SK-N-SH treated with all-trans-retinoic acid at 6 μM for 48 hours (cell line): ENCODE data around the gene FYN.

Experiments
- ATAC-seq: fragments of 200-7000 bp; cut with Tn5 transposase; 3 replicates; pipeline ENCODE4 v1.9.1; 2020; ENCODE audit warnings: mild to moderate bottlenecking, moderate library complexity
- ARNTL ChIP-seq: fragments of 450-650 bp; formaldehyde crosslinking; IDR thresholded peaks from 2 replicates; pipeline ENCODE4 v1.5.0; 2020; ENCODE audit warnings: low read depth, mild to moderate bottlenecking, moderate library complexity, borderline replicate concordance
- BACH2 ChIP-seq: fragments of 250-450 bp; sonication (Bioruptor Pico); IDR thresholded peaks from 2 replicates; pipeline ENCODE4 v1.9.0; 2021; ENCODE audit warnings: mild to moderate bottlenecking, borderline replicate concordance
- CREB5 ChIP-seq: fragments of 250-450 bp; sonication (Bioruptor Pico); IDR thresholded peaks from 2 replicates; pipeline ENCODE4 v1.5.1; 2020; ENCODE audit warnings: low read depth, mild to moderate bottlenecking, moderate library complexity
- CSDC2 ChIP-seq: fragments of 250-450 bp; sonication (Bioruptor Pico); IDR thresholded peaks from 2 replicates; pipeline ENCODE4 v1.5.0; 2020; ENCODE audit warnings: mild to moderate bottlenecking, moderate library complexity
- CSRNP3 ChIP-seq: fragments of 250-450 bp; sonication (Bioruptor Pico); IDR thresholded peaks from 2 replicates; pipeline ENCODE4 v1.5.1; 2021; ENCODE audit warnings: mild to moderate bottlenecking, moderate library complexity
- ESRRG ChIP-seq: fragments of 250-450 bp; sonication (Bioruptor Pico); IDR thresholded peaks from 2 replicates; pipeline ENCODE4 v1.6.1; 2021; ENCODE audit warnings: mild to moderate bottlenecking
- GLIS3 ChIP-seq: fragments of 250-450 bp; sonication (Bioruptor Pico); IDR thresholded peaks from 2 replicates; pipeline ENCODE4 v1.5.0; 2020; ENCODE audit warnings: mild to moderate bottlenecking, moderate library complexity
- ISL1 ChIP-seq: fragments of 250-450 bp; sonication (Bioruptor Pico); IDR thresholded peaks from 2 replicates; pipeline ENCODE4 v2.1.2; 2022; ENCODE audit warnings: mild to moderate bottlenecking, moderate library complexity
- PATZ1 ChIP-seq: fragments of 250-450 bp; sonication (Bioruptor Pico); IDR thresholded peaks from 2 replicates; pipeline ENCODE4 v1.8.0; 2020; ENCODE audit warnings: mild to moderate bottlenecking, moderate library complexity, borderline replicate concordance
- POU6F1 ChIP-seq: fragments of 250-450 bp; sonication (Bioruptor Pico); IDR thresholded peaks from 2 replicates; pipeline ENCODE4 v1.8.0; 2021; ENCODE audit warnings: low read depth, mild to moderate bottlenecking, moderate library complexity, borderline replicate concordance
- SNAI2 ChIP-seq: fragments of 250-450 bp; sonication (Bioruptor Pico); IDR thresholded peaks from 2 replicates; pipeline ENCODE4 v1.5.0; 2020; ENCODE audit warnings: mild to moderate bottlenecking, moderate library complexity
- TCF4 ChIP-seq: fragments of 250-450 bp; sonication (Bioruptor Pico); IDR thresholded peaks from 2 replicates; pipeline ENCODE4 v1.8.0; 2021; ENCODE audit warnings: mild to moderate bottlenecking, moderate library complexity, borderline replicate concordance
- TOX ChIP-seq: fragments of 250-450 bp; sonication (Bioruptor Pico); IDR thresholded peaks from 2 replicates; pipeline ENCODE4 v1.8.0; 2021; ENCODE audit warnings: mild to moderate bottlenecking, moderate library complexity, borderline replicate concordance
- TSHZ2 ChIP-seq: fragments of 250-450 bp; sonication (Bioruptor Pico); IDR thresholded peaks from 2 replicates; pipeline ENCODE4 v1.5.0; 2020; ENCODE audit warnings: mild to moderate bottlenecking, moderate library complexity
- ZC3H10 ChIP-seq: fragments of 250-450 bp; sonication (Bioruptor Pico); IDR thresholded peaks from 2 replicates; pipeline ENCODE4 v1.5.1; 2021; ENCODE audit warnings: mild to moderate bottlenecking, moderate library complexity
- ZFP3 ChIP-seq: fragments of 250-450 bp; sonication (Bioruptor Pico); IDR thresholded peaks from 2 replicates; pipeline ENCODE4 v1.5.0; 2020; ENCODE audit warnings: mild to moderate bottlenecking, moderate library complexity
- ZFP30 ChIP-seq: fragments of 450-650 bp; formaldehyde crosslinking; IDR thresholded peaks from 2 replicates; pipeline ENCODE4 v1.5.0; 2022; ENCODE audit warnings: mild to moderate bottlenecking, moderate library complexity
- ZNF565 ChIP-seq: fragments of 450-650 bp; formaldehyde crosslinking; conservative IDR thresholded peaks from 2 replicates; pipeline ENCODE4 v1.5.0; 2020; ENCODE audit warnings: low read depth, mild to moderate bottlenecking, moderate library complexity
- ZNF70 ChIP-seq: fragments of 450-650 bp; formaldehyde crosslinking; IDR thresholded peaks from 2 replicates; pipeline ENCODE4 v1.5.0; 2020; ENCODE audit warnings: mild to moderate bottlenecking, moderate library complexity
- ZNF8 ChIP-seq: fragments of 450-650 bp; formaldehyde crosslinking; IDR thresholded peaks from 2 replicates; pipeline ENCODE4 v1.5.0; 2020; ENCODE audit warnings: mild to moderate bottlenecking, moderate library complexity

The FYN gene

GRCh38 chr6:111711476-111711875 is 161.8 kb downstream of the FYN start:
- ATAC-seq = no peak
- no peak for TF ChIP-seq CSDC2 (CRISPR knock-in tag)
- no peak for TF ChIP-seq TCF4 (CRISPR knock-in tag)

- ATAC-seq = no peak
Observed at GRCh38 chr6:111710911-111711310, 162.3 kb downstream of the FYN start.

GRCh38 chr6:111710439-111710838 is 162.8 kb downstream of the FYN start:
- ATAC-seq = no peak
- TF ChIP-seq GLIS3 (CRISPR knock-in tag) = no peak
- no peak for TF ChIP-seq ARNTL (CRISPR knock-in tag)
- no peak for TF ChIP-seq CSDC2 (CRISPR knock-in tag)
- TF ChIP-seq ESRRG (CRISPR knock-in tag) = no peak
- no peak for TF ChIP-seq TCF4 (CRISPR knock-in tag)
- TF ChIP-seq BACH2 (CRISPR knock-in tag) = no peak
- TF ChIP-seq ZFP30 (CRISPR knock-in tag) = no peak
- TF ChIP-seq TOX (CRISPR knock-in tag) = no peak
- no peak for TF ChIP-seq ZC3H10
- TF ChIP-seq TSHZ2 (CRISPR knock-in tag) = no peak
- no peak for TF ChIP-seq CREB5 (CRISPR knock-in tag)
- no peak for TF ChIP-seq ZFP3
- TF ChIP-seq PATZ1 = no peak
- TF ChIP-seq POU6F1 (CRISPR knock-in tag) = no peak
- no peak for TF ChIP-seq ISL1 (CRISPR knock-in tag)
- TF ChIP-seq SNAI2 (CRISPR knock-in tag) = no peak
- TF ChIP-seq ZNF8 = no peak
- TF ChIP-seq ZNF70 (CRISPR knock-in tag) = no peak

More at GRCh38 chr6:111710911-111711310, 162.3 kb downstream of the FYN start:
- TF ChIP-seq CSRNP3 (CRISPR knock-in tag) (no peak), PATZ1 (no peak), ZNF8 (no peak), TCF4 (CRISPR knock-in tag) (no peak), ZNF565 (CRISPR knock-in tag) (no peak), ZC3H10 (no peak), CREB5 (CRISPR knock-in tag) (no peak), BACH2 (CRISPR knock-in tag) (no peak)
